Astrocyte (in vitro differentiated cells and primary cell): ENCODE results near the gene CDH5.

Experiments
- EZH2 ChIP-seq: IDR thresholded peaks from 2 replicates; pipeline ENCODE4 v1.6.1; 2012; ENCODE audit warnings: mild to moderate bottlenecking, low read length, inconsistent platforms; ENCODE audit not compliant: insufficient read depth
- TF ChIP-seq, protein P1 (sequence below): IDR thresholded peaks from 2 replicates; pipeline ENCODE4 v1.5.1; 2011; ENCODE audit warnings: low read depth, mild to moderate bottlenecking, inconsistent platforms, low read length, moderate library complexity; ENCODE audit not compliant: insufficient read depth

DNA sequence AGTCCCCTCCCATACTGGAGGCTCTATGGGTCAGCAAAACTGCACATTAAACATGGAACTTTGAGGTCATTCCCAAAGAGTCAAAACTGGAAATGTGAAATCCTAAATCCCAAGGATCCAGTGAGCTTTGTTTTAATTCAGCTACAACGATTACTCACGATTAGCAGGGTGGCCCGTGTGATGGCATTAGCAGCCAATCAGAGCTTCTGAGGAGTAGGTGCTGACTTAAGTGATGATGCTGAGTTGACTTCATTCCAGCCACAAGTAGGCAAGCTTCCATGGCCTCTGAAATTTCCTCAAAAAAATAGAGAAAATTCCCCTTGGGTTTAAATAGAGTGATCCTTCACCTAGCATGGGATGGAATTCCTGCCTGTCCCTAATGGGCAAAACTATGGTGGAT is 32.5 kb downstream of the CDH5 start:
- TF ChIP-seq, protein P1, sequence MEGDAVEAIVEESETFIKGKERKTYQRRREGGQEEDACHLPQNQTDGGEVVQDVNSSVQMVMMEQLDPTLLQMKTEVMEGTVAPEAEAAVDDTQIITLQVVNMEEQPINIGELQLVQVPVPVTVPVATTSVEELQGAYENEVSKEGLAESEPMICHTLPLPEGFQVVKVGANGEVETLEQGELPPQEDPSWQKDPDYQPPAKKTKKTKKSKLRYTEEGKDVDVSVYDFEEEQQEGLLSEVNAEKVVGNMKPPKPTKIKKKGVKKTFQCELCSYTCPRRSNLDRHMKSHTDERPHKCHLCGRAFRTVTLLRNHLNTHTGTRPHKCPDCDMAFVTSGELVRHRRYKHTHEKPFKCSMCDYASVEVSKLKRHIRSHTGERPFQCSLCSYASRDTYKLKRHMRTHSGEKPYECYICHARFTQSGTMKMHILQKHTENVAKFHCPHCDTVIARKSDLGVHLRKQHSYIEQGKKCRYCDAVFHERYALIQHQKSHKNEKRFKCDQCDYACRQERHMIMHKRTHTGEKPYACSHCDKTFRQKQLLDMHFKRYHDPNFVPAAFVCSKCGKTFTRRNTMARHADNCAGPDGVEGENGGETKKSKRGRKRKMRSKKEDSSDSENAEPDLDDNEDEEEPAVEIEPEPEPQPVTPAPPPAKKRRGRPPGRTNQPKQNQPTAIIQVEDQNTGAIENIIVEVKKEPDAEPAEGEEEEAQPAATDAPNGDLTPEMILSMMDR: no peak
- no peak for TF ChIP-seq EZH2
